Measurements from ENCODE around the gene KCNN4. TPM values are rescaled to one million over a fixed set of nuclear protein-coding genes. Genes with fewer than 3 reads are reported as not detected.

The KCNN4 gene
- polyA plus RNA-seq, 1 of the 3 experiments (the other 2 are of a cell fraction) = 22.2 TPM

GRCh38 chr19:43755256-43755801, 25.4 kb downstream of the KCNN4 start:
- peaks cover 42% of the 10 kb centered on the region for H3K79me2 ChIP-seq (ENCODE audit: insufficient read depth)
- peak; percentile 87 for DNase-seq
- peaks cover 10 to 19% of the 10 kb centered on the region in 2 experiments for H3K36me3 ChIP-seq (replicated peaks in 1 of 2; ENCODE audit: control insufficient read depth in 1 of 2, insufficient read depth in 2 of 2, low read length in 1 of 2)
- WGBS (ENCODE audit: low lambda C conversion rate) = 2% methylated on average over 27 of the region's 28 CpGs
- H3K4me1 ChIP-seq (ENCODE audit: control insufficient read depth in 1 of 2, insufficient read depth in 2 of 2, low read depth in 1 of 2, low read length in 1 of 2) = peaks cover 7 to 50% of the 10 kb centered on the region in 2 experiments; a peak in 3 of 4 replicates
- H3F3A ChIP-seq (replicated peaks; ENCODE audit: insufficient read depth) = peaks cover 63% of the 10 kb centered on the region
- ChIA-PET POLR2A (interaction anchor here (0.8 to 1.7 kb wide), 4 partner anchors 10 to 23 kb away, joined by 3 to 5 read pairs (median 4); no protein-coding TSS in a partner anchor), CTCF (interaction anchor here (0.8 to 4.6 kb wide), 8 partner anchors 11 to 85 kb away, joined by 3 to 30 read pairs (median 4); partner anchors contain the start of gene PLAUR)
- H4K20me1 ChIP-seq (ENCODE audit: insufficient read depth) = peaks cover 13% of the 10 kb centered on the region
- H2AFZ ChIP-seq (ENCODE audit: low read depth) = peak overlapping the region; percentile 71
- H3K4me3 ChIP-seq (ENCODE audit: low read depth in 2 of 2, low read length in 1 of 2) = peak overlapping the region; percentile 74 to 87
- H3K9me3 ChIP-seq = no peaks in the 10 kb centered on the region
- peak overlapping the region; percentile 98 for H3K4me2 ChIP-seq
- no peaks in the 10 kb centered on the region for H3K9me2 ChIP-seq
- no peaks in the 10 kb centered on the region for H3K27me3 ChIP-seq (ENCODE audit: insufficient read depth)
- H3K27ac ChIP-seq (ENCODE audit: low read depth in 2 of 2, low read length in 1 of 2) = peak overlapping the region; percentile 98 to 100
- H3K9ac ChIP-seq = peak overlapping the region; percentile 96
- TF ChIP-seq GATA2 (CRISPR knock-in tag; IDR thresholded peaks at IDR 0.05) (no peak), TCF12 (IDR thresholded peaks at IDR 0.05) (peak; percentile 5; the same call in 1 of the 2 replicates), EP300 (IDR thresholded peaks at IDR 0.05; ENCODE audit: borderline replicate concordance in 1 of 2, low read depth in 1 of 2, low read length in 1 of 2) (peak in 1 of 2 experiments; percentile 21; a peak in 1 of 4 replicates), SMC3 (IDR thresholded peaks at IDR 0.05; ENCODE audit: low read depth, low read length) (no peak), RXRA (IDR thresholded peaks at IDR 0.05; ENCODE audit: borderline replicate concordance, low read depth) (no peak), NFIC (IDR thresholded peaks at IDR 0.05; ENCODE audit: borderline replicate concordance) (peak; percentile 95), SIN3A (IDR thresholded peaks at IDR 0.05; ENCODE audit: borderline replicate concordance, low read depth, low read length) (peak; percentile 37; the same call in 1 of the 2 replicates), TEAD4 (IDR thresholded peaks at IDR 0.05; ENCODE audit: borderline replicate concordance, insufficient read depth) (peak; percentile 33; the same call in 1 of the 2 replicates), MAX (IDR thresholded peaks at IDR 0.05; ENCODE audit: low read depth) (peak; percentile 63), MXI1 (IDR thresholded peaks at IDR 0.05; ENCODE audit: low read depth, low read length) (peak; percentile 80), NRF1 (IDR thresholded peaks at IDR 0.05; ENCODE audit: low read depth, low read length) (peak; percentile 54; the same call in 1 of the 2 replicates), FOSL2 (IDR thresholded peaks at IDR 0.05; ENCODE audit: borderline replicate concordance, low read depth) (peak; percentile 57; the same call in 1 of the 2 replicates), YY1 (IDR thresholded peaks at IDR 0.05; ENCODE audit: low read depth) (no peak), FOXM1 (IDR thresholded peaks at IDR 0.05; ENCODE audit: low read depth) (0 out of 2 replicates have a peak, but pooled peaks have one; percentile 50), JUND (IDR thresholded peaks at IDR 0.05) (peak; percentile 23; the same call in 1 of the 2 replicates)

- H3K79me2 ChIP-seq (ENCODE audit: insufficient read depth) = peaks cover 48% of the 10 kb centered on the region
- H3F3A ChIP-seq (replicated peaks; ENCODE audit: insufficient read depth) = peaks cover 63% of the 10 kb centered on the region
- peak within 1 kb of the TSS; percentile 96 for H3K9ac ChIP-seq
- CTCF ChIA-PET = interaction anchor here (0.8 to 4.6 kb wide), 7 partner anchors 10 to 84 kb away, joined by 3 to 30 read pairs (median 10); partner anchors contain the start of gene PLAUR
- no peaks in the 10 kb centered on the region for H3K9me3 ChIP-seq
- POLR2A ChIA-PET = interaction anchor here (1.1 to 1.7 kb wide), 2 partner anchors 9 to 16 kb away, joined by 3 to 4 read pairs; no protein-coding TSS in a partner anchor
- H3K4me2 ChIP-seq = peak within 1 kb of the TSS; percentile 98
- H3K9me2 ChIP-seq = no peaks in the 10 kb centered on the region
- peaks cover 7 to 50% of the 10 kb centered on the region in 2 experiments; a peak in 3 of 4 replicates for H3K4me1 ChIP-seq (ENCODE audit: control insufficient read depth in 1 of 2, insufficient read depth in 2 of 2, low read depth in 1 of 2, low read length in 1 of 2)
- peak within 1 kb of the TSS; percentile 79 for H2AFZ ChIP-seq (ENCODE audit: low read depth)
- H3K27me3 ChIP-seq (ENCODE audit: insufficient read depth) = no peaks in the 10 kb centered on the region
- H3K27ac ChIP-seq (ENCODE audit: low read depth in 2 of 2, low read length in 1 of 2) = peak within 1 kb of the TSS; percentile 98 to 100
- 2% methylated on average over 49 of the region's 79 CpGs for WGBS (ENCODE audit: low lambda C conversion rate)
- DNase-seq = peak; percentile 97
- H3K36me3 ChIP-seq (replicated peaks in 1 of 2; ENCODE audit: control insufficient read depth in 1 of 2, insufficient read depth in 2 of 2, low read length in 1 of 2) = peaks cover 16 to 25% of the 10 kb centered on the region in 2 experiments
- peaks cover 13% of the 10 kb centered on the region for H4K20me1 ChIP-seq (ENCODE audit: insufficient read depth)
- peak within 1 kb of the TSS; percentile 74 to 87 for H3K4me3 ChIP-seq (ENCODE audit: low read depth in 2 of 2, low read length in 1 of 2)
- peak; percentile 57; the same call in 1 of the 2 replicates for TF ChIP-seq USF1 (IDR thresholded peaks at IDR 0.05; ENCODE audit: borderline replicate concordance, low read depth)
- peak; percentile 79 for TF ChIP-seq YY1 (IDR thresholded peaks at IDR 0.05; ENCODE audit: low read depth)
- TF ChIP-seq MXI1 (IDR thresholded peaks at IDR 0.05; ENCODE audit: low read depth, low read length) = peak; percentile 33; the same call in 1 of the 2 replicates
- no peak for TF ChIP-seq CTCF (IDR thresholded peaks at IDR 0.05)
- no peak for TF ChIP-seq FOSL2 (IDR thresholded peaks at IDR 0.05; ENCODE audit: borderline replicate concordance, low read depth)
- no peak for TF ChIP-seq GABPA (IDR thresholded peaks at IDR 0.05; ENCODE audit: low read depth)
- TF ChIP-seq FOXM1 (IDR thresholded peaks at IDR 0.05; ENCODE audit: low read depth) = no peak
- TF ChIP-seq PBX3 (IDR thresholded peaks at IDR 0.05) = 0 out of 2 replicates have a peak, but pooled peaks have one; percentile 19
- no peak for TF ChIP-seq GATA2 (CRISPR knock-in tag; IDR thresholded peaks at IDR 0.05)
- no peak for TF ChIP-seq RCOR1 (IDR thresholded peaks at IDR 0.05; ENCODE audit: low read length)
- TF ChIP-seq NRF1 (IDR thresholded peaks at IDR 0.05; ENCODE audit: low read depth, low read length) = peak; percentile 98
- no peak for TF ChIP-seq EZH2phosphoT487 (IDR thresholded peaks at IDR 0.05; ENCODE audit: borderline replicate concordance, low read depth)
- no peak for TF ChIP-seq TCF12 (IDR thresholded peaks at IDR 0.05)
Measured at GRCh38 chr19:43754503-43755255, 26.1 kb downstream of the KCNN4 start, which contains the start of gene SMG9. SMG9 (minus strand) TSS chr19:43754962; CDS start chr19:43750741, 4,221 bp downstream.

Measured in SK-N-SH (cell line).